ENCODE data around the gene MCM9. TPM values are rescaled to one million over a fixed set of nuclear protein-coding genes. Genes with fewer than 3 reads are reported as not detected.

Gene MCM9
- total RNA-seq, 4 donors from 2014 or later = 11.2 to 18.0 (median 17.4) TPM

GRCh38 chr6:118764766-118765165, 170.2 kb downstream of the MCM9 start:
- H3K27ac ChIP-seq = peak overlapping the region in 1 of 4 donors; percentile 54
- H3K4me3 ChIP-seq = no peak overlapping the region
- peaks cover 0 to 17% (median 9%) of the 10 kb centered on the region in 4 donors for H3K4me1 ChIP-seq
- 50 to 52% methylated on average over 3 of the region's 3 CpGs for WGBS, 2 donors
- H3K9me3 ChIP-seq = no peaks in the 10 kb centered on the region
- TF ChIP-seq EP300 (IDR thresholded peaks at IDR 0.05) (peak; percentile 33 to 55), CTCF (IDR thresholded peaks at IDR 0.05) (no peak), POLR2A (IDR thresholded peaks at IDR 0.05) (no peak)
- DNase-seq (ENCODE audit: low spot score in 2 of 2) = peak in 1 of 2 donors; percentile 14
- no peaks in the 10 kb centered on the region for H3K36me3 ChIP-seq
- H3K27me3 ChIP-seq = no peaks in the 10 kb centered on the region

Other genes with a start within 250 kb of the MCM9 start
- 10 to 100 TPM in 3 of 4 donors, 1 to 10 TPM in 1; 8.6 to 14.2 (median 13.0) TPM for gene ASF1A, start 41.0 kb downstream of the MCM9 start, total RNA-seq
- gene FAM184A, start 143.5 kb upstream of the MCM9 start, total RNA-seq = 10 to 100 TPM in 2 of 4 donors, 1 to 10 TPM in 2; 3.6 to 11.2 (median 8.3) TPM